Measurements from ENCODE around the gene TBX5. TPM values are rescaled to one million over a fixed set of nuclear protein-coding genes. Genes with fewer than 3 reads are reported as not detected.

TBX5 gene
- polyA plus RNA-seq, 3 donors, result not detected

DNA sequence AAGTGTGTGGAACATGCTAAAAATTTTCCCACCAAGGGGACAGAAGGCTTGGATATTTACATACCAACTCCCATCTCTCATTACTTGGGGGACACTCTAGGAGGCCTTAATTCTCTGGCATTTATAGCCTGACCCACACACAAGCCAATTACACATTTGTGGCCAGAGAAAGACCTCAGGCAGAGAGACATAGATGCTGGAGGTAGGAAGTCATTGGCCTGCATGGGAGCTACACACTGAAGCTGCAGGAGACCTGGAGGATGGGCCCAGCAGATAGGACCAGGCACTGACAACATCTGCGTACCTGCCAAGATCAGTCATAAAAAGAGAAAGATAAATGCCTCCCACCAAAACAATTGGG is 61.7 kb downstream of the TBX5 start:
- no peak overlapping the region for H2AFZ ChIP-seq (ENCODE audit: insufficient read depth, low read depth, low read length, poor library complexity, severe bottlenecking)
- no peaks in the 10 kb centered on the region for H3K4me1 ChIP-seq (ENCODE audit: control insufficient read depth in 1 of 2, insufficient read depth in 2 of 2, low read length in 2 of 2)
- no peaks in the 10 kb centered on the region for H3K9me3 ChIP-seq (replicated peaks in 1 of 2; ENCODE audit: control insufficient read depth in 1 of 2, insufficient read depth in 1 of 2, low read length in 2 of 2)
- no peak overlapping the region for H3K4me3 ChIP-seq (replicated peaks in 1 of 3; ENCODE audit: low read depth in 2 of 3, low read length in 3 of 3)
- no CpG with 5 or more reads among the region's 1 CpG for WGBS (ENCODE audit: insufficient coverage)
- no peaks in the 10 kb centered on the region for H3K36me3 ChIP-seq (replicated peaks in 1 of 2; ENCODE audit: control insufficient read depth in 1 of 2, insufficient read depth in 2 of 2, low read length in 2 of 2)
- H3K27me3 Mint-ChIP-seq (ENCODE audit: low read depth in 3 of 3), result peaks cover 0 to 2% (median 2%) of the 10 kb centered on the region in 3 donors
- TF ChIP-seq, protein P1, sequence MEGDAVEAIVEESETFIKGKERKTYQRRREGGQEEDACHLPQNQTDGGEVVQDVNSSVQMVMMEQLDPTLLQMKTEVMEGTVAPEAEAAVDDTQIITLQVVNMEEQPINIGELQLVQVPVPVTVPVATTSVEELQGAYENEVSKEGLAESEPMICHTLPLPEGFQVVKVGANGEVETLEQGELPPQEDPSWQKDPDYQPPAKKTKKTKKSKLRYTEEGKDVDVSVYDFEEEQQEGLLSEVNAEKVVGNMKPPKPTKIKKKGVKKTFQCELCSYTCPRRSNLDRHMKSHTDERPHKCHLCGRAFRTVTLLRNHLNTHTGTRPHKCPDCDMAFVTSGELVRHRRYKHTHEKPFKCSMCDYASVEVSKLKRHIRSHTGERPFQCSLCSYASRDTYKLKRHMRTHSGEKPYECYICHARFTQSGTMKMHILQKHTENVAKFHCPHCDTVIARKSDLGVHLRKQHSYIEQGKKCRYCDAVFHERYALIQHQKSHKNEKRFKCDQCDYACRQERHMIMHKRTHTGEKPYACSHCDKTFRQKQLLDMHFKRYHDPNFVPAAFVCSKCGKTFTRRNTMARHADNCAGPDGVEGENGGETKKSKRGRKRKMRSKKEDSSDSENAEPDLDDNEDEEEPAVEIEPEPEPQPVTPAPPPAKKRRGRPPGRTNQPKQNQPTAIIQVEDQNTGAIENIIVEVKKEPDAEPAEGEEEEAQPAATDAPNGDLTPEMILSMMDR (IDR thresholded peaks at IDR 0.05), result no peak
- no peaks in the 10 kb centered on the region for H3K4me1 Mint-ChIP-seq
- H4K20me1 ChIP-seq (ENCODE audit: insufficient read depth, low read length), result no peaks in the 10 kb centered on the region
- DNase-seq, result no peak
- intact Hi-C loops (cut with micrococcal nuclease), result no loop called here
- H3K79me2 ChIP-seq (ENCODE audit: insufficient read depth, low read length), result no peaks in the 10 kb centered on the region
- no peak overlapping the region for H3K4me2 ChIP-seq (replicated peaks; ENCODE audit: extremely low read depth, low read length, poor library complexity, severe bottlenecking)
- H3K27me3 ChIP-seq (ENCODE audit: control insufficient read depth in 2 of 2, insufficient read depth in 2 of 2, low read length in 2 of 2), result no peaks in the 10 kb centered on the region
- no peaks in the 10 kb centered on the region for H3K36me3 Mint-ChIP-seq
- H3K27ac ChIP-seq (ENCODE audit: low read depth in 1 of 2, low read length in 2 of 2), result no peak overlapping the region
- no peak overlapping the region for H3K27ac Mint-ChIP-seq
- peaks cover 0 to 5% (median 1%) of the 10 kb centered on the region in 7 donors for H3K9me3 Mint-ChIP-seq
- no peak overlapping the region for H3K4me3 Mint-ChIP-seq
- H3K9ac ChIP-seq (ENCODE audit: insufficient read depth, low read length, poor library complexity, severe bottlenecking), result no peak overlapping the region

DNA sequence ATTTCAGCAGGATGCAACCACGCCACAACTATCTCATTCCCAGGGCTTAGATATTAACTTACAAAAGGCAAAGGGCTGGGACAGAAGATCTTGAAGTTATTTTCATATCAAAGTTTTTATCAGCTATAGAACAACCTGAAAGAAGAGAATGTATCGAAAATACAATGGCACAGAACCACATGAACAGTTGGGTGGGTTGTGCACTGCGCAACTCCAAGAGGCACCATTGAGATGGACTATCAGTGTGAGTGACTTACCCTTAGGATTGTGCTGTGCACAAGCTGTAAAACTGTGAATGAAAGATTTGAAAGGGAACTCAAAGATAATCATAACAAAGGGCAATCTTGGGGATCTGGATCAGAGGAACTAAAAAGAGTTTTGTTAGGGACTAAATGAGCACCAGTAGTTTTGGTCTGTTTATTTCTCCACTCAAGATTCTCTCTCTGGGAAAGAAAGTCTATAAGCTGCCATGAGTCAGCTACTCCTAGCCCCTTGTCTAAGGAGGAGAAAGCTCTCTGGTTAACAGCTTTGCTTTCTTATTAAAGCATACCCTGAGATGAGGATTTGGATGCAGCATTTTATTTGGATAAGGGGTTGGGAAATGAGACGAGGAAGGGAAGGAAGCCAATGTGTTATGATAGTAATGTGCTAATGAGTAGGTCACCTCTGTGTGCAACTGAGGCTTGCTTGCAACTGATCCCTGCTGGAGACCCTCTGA is 62.2 kb downstream of the TBX5 start:
- intact Hi-C loops (cut with micrococcal nuclease), result no loop called here
- DNase-seq, result no peak
- Mint-ChIP-seq H3K9me3 (peaks cover 0 to 5% (median 1%) of the 10 kb centered on the region in 7 donors), H3K27ac (no peak overlapping the region), H3K36me3 (no peaks in the 10 kb centered on the region), H3K4me1 (no peaks in the 10 kb centered on the region), H3K4me3 (no peak overlapping the region), H3K27me3 (ENCODE audit: low read depth in 3 of 3) (peaks cover 0 to 4% (median 2%) of the 10 kb centered on the region in 3 donors)
- Histone ChIP-seq H3K9ac (ENCODE audit: insufficient read depth, low read length, poor library complexity, severe bottlenecking) (no peak overlapping the region), H4K20me1 (ENCODE audit: insufficient read depth, low read length) (no peaks in the 10 kb centered on the region), H3K4me2 (replicated peaks; ENCODE audit: extremely low read depth, low read length, poor library complexity, severe bottlenecking) (no peak overlapping the region), H3K4me1 (ENCODE audit: control insufficient read depth in 1 of 2, insufficient read depth in 2 of 2, low read length in 2 of 2) (no peaks in the 10 kb centered on the region), H3K9me3 (replicated peaks in 1 of 2; ENCODE audit: control insufficient read depth in 1 of 2, insufficient read depth in 1 of 2, low read length in 2 of 2) (no peaks in the 10 kb centered on the region), H3K4me3 (replicated peaks in 1 of 3; ENCODE audit: low read depth in 2 of 3, low read length in 3 of 3) (no peak overlapping the region), H2AFZ (ENCODE audit: insufficient read depth, low read depth, low read length, poor library complexity, severe bottlenecking) (no peak overlapping the region), H3K36me3 (replicated peaks in 1 of 2; ENCODE audit: control insufficient read depth in 1 of 2, insufficient read depth in 2 of 2, low read length in 2 of 2) (no peaks in the 10 kb centered on the region), H3K79me2 (ENCODE audit: insufficient read depth, low read length) (no peaks in the 10 kb centered on the region), H3K27me3 (ENCODE audit: control insufficient read depth in 2 of 2, insufficient read depth in 2 of 2, low read length in 2 of 2) (no peaks in the 10 kb centered on the region), H3K27ac (ENCODE audit: low read depth in 1 of 2, low read length in 2 of 2) (no peak overlapping the region)
- WGBS (ENCODE audit: insufficient coverage), result 80% methylated on average over 1 of the region's 4 CpGs
- TF ChIP-seq, protein P1 (IDR thresholded peaks at IDR 0.05), result no peak
